Measurements from ENCODE around the gene NUMB. TPM values are rescaled to one million over a fixed set of nuclear protein-coding genes. Genes with fewer than 3 reads are reported as not detected.

Gene NUMB
- total RNA-seq, 1 experiment from 2014 or later, result 46.5 TPM

GRCh38 chr14:73263606-73264005 is 194.7 kb downstream of the NUMB start:
- H3K4me3 Mint-ChIP-seq, result no peak overlapping the region; a peak in 1 of 5 replicates
- no peak overlapping the region for H3K4me2 ChIP-seq (ENCODE audit: insufficient read depth, insufficient read length, low read length)
- no peak overlapping the region for H4K5ac ChIP-seq (ENCODE audit: insufficient read length, low read depth, low read length)
- no peak overlapping the region for H2BK20ac ChIP-seq (ENCODE audit: low read depth, low read length, poor library complexity, severe bottlenecking)
- H3K4me1 Mint-ChIP-seq, result peaks cover 2 to 7% of the 10 kb centered on the region in 2 experiments; a peak in 1 of 4 replicates
- no peak overlapping the region for H2BK15ac ChIP-seq (ENCODE audit: low read depth, low read length)
- DNase-seq, result no peak
- H3K27me3 ChIP-seq (ENCODE audit: insufficient read depth, low read length), result no peaks in the 10 kb centered on the region
- H3K36me3 Mint-ChIP-seq (ENCODE audit: insufficient read depth in 1 of 3, low read depth in 3 of 3), result peaks cover 3 to 5% (median 4%) of the 10 kb centered on the region in 3 experiments; a peak in 4 of 7 replicates
- no peak overlapping the region for H2AFZ ChIP-seq (ENCODE audit: low read length)
- no peak overlapping the region for H2BK5ac ChIP-seq (ENCODE audit: insufficient read length, low read length)
- no peaks in the 10 kb centered on the region for H4K20me1 ChIP-seq (ENCODE audit: control insufficient read depth, insufficient read depth, insufficient read length)
- no peak overlapping the region for H3K56ac ChIP-seq (ENCODE audit: insufficient read length, low read depth, low read length)
- no peaks in the 10 kb centered on the region for H3K79me2 ChIP-seq (ENCODE audit: insufficient read depth, low read length)
- H2BK120ac ChIP-seq (ENCODE audit: low read depth, low read length, poor library complexity, severe bottlenecking), result no peak overlapping the region
- H3K4ac ChIP-seq (ENCODE audit: low read depth, low read length), result no peak overlapping the region
- peaks cover 0 to 2% of the 10 kb centered on the region in 2 experiments; a peak in 1 of 5 replicates for H3K9me3 Mint-ChIP-seq
- no peak overlapping the region for H3K27ac ChIP-seq (ENCODE audit: insufficient read length, low read depth, low read length)
- no peaks in the 10 kb centered on the region for H3K23me2 ChIP-seq (ENCODE audit: insufficient read length, low read depth, low read length, poor library complexity, severe bottlenecking)
- H3K14ac ChIP-seq (ENCODE audit: insufficient read depth, low read length), result no peak overlapping the region
- no peaks in the 10 kb centered on the region for H3K79me1 ChIP-seq (ENCODE audit: insufficient read depth, low read depth, low read length, poor library complexity, severe bottlenecking)
- H3K9me3 ChIP-seq (ENCODE audit: control insufficient read depth, low read depth, low read length), result no peaks in the 10 kb centered on the region
- no CpG with 5 or more reads among the region's 7 CpGs for WGBS (ENCODE audit: extremely low coverage, insufficient read length, low lambda C conversion rate)
- no peak overlapping the region for H3K18ac ChIP-seq (ENCODE audit: insufficient read length, low read depth, low read length)
- no peak overlapping the region for H4K8ac ChIP-seq (replicated peaks; ENCODE audit: insufficient read length, low read depth, low read length)
- H4K91ac ChIP-seq (ENCODE audit: insufficient read length, low read depth, low read length), result no peak overlapping the region
- no peak overlapping the region for H3K9ac ChIP-seq (ENCODE audit: extremely low read depth, insufficient read length, low read length)
- no peak overlapping the region for H3T11ph ChIP-seq (ENCODE audit: low read length)
- no peak overlapping the region for H3K27ac Mint-ChIP-seq
- H2BK12ac ChIP-seq (ENCODE audit: insufficient read length, low read depth, low read length), result no peak overlapping the region
- no peak overlapping the region for H2AK5ac ChIP-seq (ENCODE audit: insufficient read length, low read length)
- H3K27me3 Mint-ChIP-seq (ENCODE audit: low read depth), result peaks cover 8% of the 10 kb centered on the region
- H3K23ac ChIP-seq (ENCODE audit: insufficient read length, low read depth, low read length), result no peak overlapping the region
- H3K4me1 ChIP-seq (ENCODE audit: insufficient read depth, low read length), result no peaks in the 10 kb centered on the region
- TF ChIP-seq, protein P1, sequence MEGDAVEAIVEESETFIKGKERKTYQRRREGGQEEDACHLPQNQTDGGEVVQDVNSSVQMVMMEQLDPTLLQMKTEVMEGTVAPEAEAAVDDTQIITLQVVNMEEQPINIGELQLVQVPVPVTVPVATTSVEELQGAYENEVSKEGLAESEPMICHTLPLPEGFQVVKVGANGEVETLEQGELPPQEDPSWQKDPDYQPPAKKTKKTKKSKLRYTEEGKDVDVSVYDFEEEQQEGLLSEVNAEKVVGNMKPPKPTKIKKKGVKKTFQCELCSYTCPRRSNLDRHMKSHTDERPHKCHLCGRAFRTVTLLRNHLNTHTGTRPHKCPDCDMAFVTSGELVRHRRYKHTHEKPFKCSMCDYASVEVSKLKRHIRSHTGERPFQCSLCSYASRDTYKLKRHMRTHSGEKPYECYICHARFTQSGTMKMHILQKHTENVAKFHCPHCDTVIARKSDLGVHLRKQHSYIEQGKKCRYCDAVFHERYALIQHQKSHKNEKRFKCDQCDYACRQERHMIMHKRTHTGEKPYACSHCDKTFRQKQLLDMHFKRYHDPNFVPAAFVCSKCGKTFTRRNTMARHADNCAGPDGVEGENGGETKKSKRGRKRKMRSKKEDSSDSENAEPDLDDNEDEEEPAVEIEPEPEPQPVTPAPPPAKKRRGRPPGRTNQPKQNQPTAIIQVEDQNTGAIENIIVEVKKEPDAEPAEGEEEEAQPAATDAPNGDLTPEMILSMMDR (conservative IDR thresholded peaks at IDR 0.05), result no peak
